ENCODE results near the gene ULBP1.
"Not testable (repeated sequence)": the region's sequence is repeated elsewhere in the genome, so short reads cannot be mapped to it uniquely, and the experiment has no call there.

Gene ULBP1

GRCh38 chr6:149935668-149936067 is 28.1 kb upstream of the ULBP1 start:
- H2BK12ac ChIP-seq (ENCODE audit: low read length), result no peak overlapping the region
- no peak overlapping the region for H2BK120ac ChIP-seq (ENCODE audit: low read depth, low read length)
- no peak overlapping the region for H3K18ac ChIP-seq (ENCODE audit: low read length)
- no peak overlapping the region for H3K23ac ChIP-seq (ENCODE audit: low read depth, low read length, poor library complexity)
- H3K27me3 ChIP-seq (ENCODE audit: control insufficient read depth in 3 of 3, insufficient read depth in 3 of 3, low read depth in 1 of 3, low read length in 3 of 3), result peaks cover 25 to 79% (median 62%) of the 10 kb centered on the region in 3 experiments
- WGBS, 2 donors (ENCODE audit: extremely low coverage in 2 of 2, insufficient read length in 2 of 2, insufficient replicate concordance in 1 of 2), result no CpG with 5 or more reads among the region's 2 CpGs
- no peak overlapping the region for H3K4ac ChIP-seq (ENCODE audit: low read length)
- no peaks in the 10 kb centered on the region for H3K36me3 ChIP-seq (replicated peaks in 1 of 2; ENCODE audit: control insufficient read depth in 2 of 2, insufficient read depth in 2 of 2, low read length in 2 of 2)
- no peaks in the 10 kb centered on the region for H3K79me1 ChIP-seq (ENCODE audit: low read depth, low read length)
- no peak for DNase-seq (ENCODE audit: low spot score)
- H2BK5ac ChIP-seq (ENCODE audit: low read length), result no peak overlapping the region
- peaks cover 3 to 5% of the 10 kb centered on the region in 2 donors for H3K4me1 ChIP-seq (ENCODE audit: control insufficient read depth in 2 of 2, insufficient read depth in 1 of 2, low read depth in 1 of 2, low read length in 2 of 2)
- H3K4me3 ChIP-seq (ENCODE audit: low read length in 2 of 2), result no peak overlapping the region
- no peak overlapping the region for H3K27ac ChIP-seq (replicated peaks; ENCODE audit: low read length)
- H2BK15ac ChIP-seq (ENCODE audit: low read length), result no peak overlapping the region
- no peak overlapping the region for H3K14ac ChIP-seq (ENCODE audit: low read length)
- H2AFZ ChIP-seq (ENCODE audit: low read length), result no peak overlapping the region
- no peak overlapping the region for H3K4me2 ChIP-seq (ENCODE audit: insufficient read depth, low read length, poor library complexity, severe bottlenecking)
- no peak overlapping the region for H4K91ac ChIP-seq (ENCODE audit: low read depth, low read length, poor library complexity)
- H3K9ac ChIP-seq (ENCODE audit: low read depth, low read length, poor library complexity), result no peak overlapping the region
- no peak overlapping the region for H2AK5ac ChIP-seq (ENCODE audit: low read depth, low read length)
- no peak overlapping the region for H4K8ac ChIP-seq (ENCODE audit: low read depth, low read length)
- H3K9me3 ChIP-seq (replicated peaks in 1 of 2; ENCODE audit: control insufficient read depth in 2 of 2, insufficient read depth in 1 of 2, low read depth in 1 of 2, low read length in 2 of 2), result peaks cover 2 to 6% of the 10 kb centered on the region in 2 donors

GRCh38 chr6:149936743-149937142 is 27.0 kb upstream of the ULBP1 start:
- Histone ChIP-seq H2AK5ac (ENCODE audit: low read depth, low read length) (no peak overlapping the region), H3K23ac (ENCODE audit: low read depth, low read length, poor library complexity) (no peak overlapping the region), H3K18ac (ENCODE audit: low read length) (no peak overlapping the region), H2BK15ac (ENCODE audit: low read length) (no peak overlapping the region), H2BK5ac (ENCODE audit: low read length) (no peak overlapping the region), H3K27ac (replicated peaks; ENCODE audit: low read length) (no peak overlapping the region), H3K36me3 (replicated peaks in 1 of 2; ENCODE audit: control insufficient read depth in 2 of 2, insufficient read depth in 2 of 2, low read length in 2 of 2) (no peaks in the 10 kb centered on the region), H4K8ac (ENCODE audit: low read depth, low read length) (no peak overlapping the region), H3K9me3 (replicated peaks in 1 of 2; ENCODE audit: control insufficient read depth in 2 of 2, insufficient read depth in 1 of 2, low read depth in 1 of 2, low read length in 2 of 2) (peaks cover 3 to 6% of the 10 kb centered on the region in 2 donors), H3K79me1 (ENCODE audit: low read depth, low read length) (no peaks in the 10 kb centered on the region), H3K14ac (ENCODE audit: low read length) (no peak overlapping the region), H3K4me2 (ENCODE audit: insufficient read depth, low read length, poor library complexity, severe bottlenecking) (no peak overlapping the region), H3K9ac (ENCODE audit: low read depth, low read length, poor library complexity) (no peak overlapping the region), H3K4me3 (ENCODE audit: low read length in 2 of 2) (no peak overlapping the region), H2AFZ (ENCODE audit: low read length) (no peak overlapping the region), H3K27me3 (ENCODE audit: control insufficient read depth in 3 of 3, insufficient read depth in 3 of 3, low read depth in 1 of 3, low read length in 3 of 3) (peaks cover 26 to 79% (median 71%) of the 10 kb centered on the region in 3 experiments), H2BK12ac (ENCODE audit: low read length) (no peak overlapping the region), H3K4ac (ENCODE audit: low read length) (no peak overlapping the region), H4K91ac (ENCODE audit: low read depth, low read length, poor library complexity) (no peak overlapping the region), H2BK120ac (ENCODE audit: low read depth, low read length) (no peak overlapping the region), H3K4me1 (ENCODE audit: control insufficient read depth in 2 of 2, insufficient read depth in 1 of 2, low read depth in 1 of 2, low read length in 2 of 2) (peaks cover 3 to 5% of the 10 kb centered on the region in 2 donors)
- no CpG with 5 or more reads among the region's 2 CpGs for WGBS, 2 donors (ENCODE audit: extremely low coverage in 2 of 2, insufficient read length in 2 of 2, insufficient replicate concordance in 1 of 2)
- DNase-seq (ENCODE audit: low spot score), result no peak

GRCh38 chr6:149938013-149938570 is 25.7 kb upstream of the ULBP1 start:
- not testable (repeated sequence) for H4K91ac ChIP-seq (ENCODE audit: low read depth, low read length, poor library complexity); H2BK5ac ChIP-seq (ENCODE audit: low read length); H2BK15ac ChIP-seq (ENCODE audit: low read length); H3K79me1 ChIP-seq (ENCODE audit: low read depth, low read length); H3K4me1 ChIP-seq (ENCODE audit: control insufficient read depth in 2 of 2, insufficient read depth in 1 of 2, low read depth in 1 of 2, low read length in 2 of 2); DNase-seq (ENCODE audit: low spot score); H4K8ac ChIP-seq (ENCODE audit: low read depth, low read length); H2BK12ac ChIP-seq (ENCODE audit: low read length); H3K9ac ChIP-seq (ENCODE audit: low read depth, low read length, poor library complexity); H2BK120ac ChIP-seq (ENCODE audit: low read depth, low read length); H3K9me3 ChIP-seq (replicated peaks in 1 of 2; ENCODE audit: control insufficient read depth in 2 of 2, insufficient read depth in 1 of 2, low read depth in 1 of 2, low read length in 2 of 2); H3K4ac ChIP-seq (ENCODE audit: low read length); H3K27ac ChIP-seq (replicated peaks; ENCODE audit: low read length); H3K36me3 ChIP-seq (replicated peaks in 1 of 2; ENCODE audit: control insufficient read depth in 2 of 2, insufficient read depth in 2 of 2, low read length in 2 of 2)
- H3K27me3 ChIP-seq (ENCODE audit: control insufficient read depth in 3 of 3, insufficient read depth in 3 of 3, low read depth in 1 of 3, low read length in 3 of 3), result peaks cover 32 to 88% (median 82%) of the 10 kb centered on the region in 3 experiments
- peak overlapping the region; percentile 36 for H2AK5ac ChIP-seq (ENCODE audit: low read depth, low read length)
- H3K14ac ChIP-seq (ENCODE audit: low read length), result peak overlapping the region; percentile 27
- peak overlapping the region; percentile 84 for H3K18ac ChIP-seq (ENCODE audit: low read length)
- WGBS, 2 donors (ENCODE audit: extremely low coverage in 2 of 2, insufficient read length in 2 of 2, insufficient replicate concordance in 1 of 2), result no CpG with 5 or more reads among the region's 20 CpGs
- peak overlapping the region; percentile 32 for H3K4me2 ChIP-seq (ENCODE audit: insufficient read depth, low read length, poor library complexity, severe bottlenecking)
- peak overlapping the region; percentile 8 to 44 for H3K4me3 ChIP-seq (ENCODE audit: low read length in 2 of 2)
- peak overlapping the region; percentile 48 for H3K23ac ChIP-seq (ENCODE audit: low read depth, low read length, poor library complexity)
- peak overlapping the region; percentile 83 for H2AFZ ChIP-seq (ENCODE audit: low read length)

GRCh38 chr6:149938571-149939355 is 25.0 kb upstream of the ULBP1 start:
- no peak for DNase-seq (ENCODE audit: low spot score)
- no peak overlapping the region for H2BK120ac ChIP-seq (ENCODE audit: low read depth, low read length)
- peak overlapping the region; percentile 36 for H2AK5ac ChIP-seq (ENCODE audit: low read depth, low read length)
- H3K14ac ChIP-seq (ENCODE audit: low read length), result peak overlapping the region; percentile 27
- H3K79me1 ChIP-seq (ENCODE audit: low read depth, low read length), result no peaks in the 10 kb centered on the region
- H3K27me3 ChIP-seq (ENCODE audit: control insufficient read depth in 3 of 3, insufficient read depth in 3 of 3, low read depth in 1 of 3, low read length in 3 of 3), result peaks cover 32 to 87% (median 83%) of the 10 kb centered on the region in 3 experiments
- H2BK15ac ChIP-seq (ENCODE audit: low read length), result no peak overlapping the region
- H2BK5ac ChIP-seq (ENCODE audit: low read length), result no peak overlapping the region
- peak overlapping the region; percentile 83 for H2AFZ ChIP-seq (ENCODE audit: low read length)
- no CpG with 5 or more reads among the region's 58 CpGs for WGBS, 2 donors (ENCODE audit: extremely low coverage in 2 of 2, insufficient read length in 2 of 2, insufficient replicate concordance in 1 of 2)
- peak overlapping the region; percentile 48 for H3K23ac ChIP-seq (ENCODE audit: low read depth, low read length, poor library complexity)
- H2BK12ac ChIP-seq (ENCODE audit: low read length), result no peak overlapping the region
- no peak overlapping the region for H3K4ac ChIP-seq (ENCODE audit: low read length)
- peak overlapping the region; percentile 8 to 44 for H3K4me3 ChIP-seq (ENCODE audit: low read length in 2 of 2)
- H3K9me3 ChIP-seq (replicated peaks in 1 of 2; ENCODE audit: control insufficient read depth in 2 of 2, insufficient read depth in 1 of 2, low read depth in 1 of 2, low read length in 2 of 2), result peaks cover 3 to 6% of the 10 kb centered on the region in 2 donors
- H3K18ac ChIP-seq (ENCODE audit: low read length), result peak overlapping the region; percentile 84
- H3K36me3 ChIP-seq (replicated peaks in 1 of 2; ENCODE audit: control insufficient read depth in 2 of 2, insufficient read depth in 2 of 2, low read length in 2 of 2), result no peaks in the 10 kb centered on the region
- no peak overlapping the region for H3K9ac ChIP-seq (ENCODE audit: low read depth, low read length, poor library complexity)
- H4K91ac ChIP-seq (ENCODE audit: low read depth, low read length, poor library complexity), result no peak overlapping the region
- H4K8ac ChIP-seq (ENCODE audit: low read depth, low read length), result no peak overlapping the region
- H3K4me1 ChIP-seq (ENCODE audit: control insufficient read depth in 2 of 2, insufficient read depth in 1 of 2, low read depth in 1 of 2, low read length in 2 of 2), result peaks cover 3 to 5% of the 10 kb centered on the region in 2 donors
- H3K27ac ChIP-seq (replicated peaks; ENCODE audit: low read length), result no peak overlapping the region
- peak overlapping the region; percentile 32 for H3K4me2 ChIP-seq (ENCODE audit: insufficient read depth, low read length, poor library complexity, severe bottlenecking)

All from neuronal stem cell (in vitro differentiated cells).